Germinal center (tissue), 1 donor: ENCODE data around the gene GAS2L3.
"Not testable (repeated sequence)": the region's sequence is repeated elsewhere in the genome, so short reads cannot be mapped to it uniquely, and the experiment has no call there.

Experiments
- DNase-seq: peaks from one replicate; pipeline ENCODE4 v3.0.0; 2012; ENCODE audit warnings: mixed read lengths, low spot score

Gene GAS2L3

DNA sequence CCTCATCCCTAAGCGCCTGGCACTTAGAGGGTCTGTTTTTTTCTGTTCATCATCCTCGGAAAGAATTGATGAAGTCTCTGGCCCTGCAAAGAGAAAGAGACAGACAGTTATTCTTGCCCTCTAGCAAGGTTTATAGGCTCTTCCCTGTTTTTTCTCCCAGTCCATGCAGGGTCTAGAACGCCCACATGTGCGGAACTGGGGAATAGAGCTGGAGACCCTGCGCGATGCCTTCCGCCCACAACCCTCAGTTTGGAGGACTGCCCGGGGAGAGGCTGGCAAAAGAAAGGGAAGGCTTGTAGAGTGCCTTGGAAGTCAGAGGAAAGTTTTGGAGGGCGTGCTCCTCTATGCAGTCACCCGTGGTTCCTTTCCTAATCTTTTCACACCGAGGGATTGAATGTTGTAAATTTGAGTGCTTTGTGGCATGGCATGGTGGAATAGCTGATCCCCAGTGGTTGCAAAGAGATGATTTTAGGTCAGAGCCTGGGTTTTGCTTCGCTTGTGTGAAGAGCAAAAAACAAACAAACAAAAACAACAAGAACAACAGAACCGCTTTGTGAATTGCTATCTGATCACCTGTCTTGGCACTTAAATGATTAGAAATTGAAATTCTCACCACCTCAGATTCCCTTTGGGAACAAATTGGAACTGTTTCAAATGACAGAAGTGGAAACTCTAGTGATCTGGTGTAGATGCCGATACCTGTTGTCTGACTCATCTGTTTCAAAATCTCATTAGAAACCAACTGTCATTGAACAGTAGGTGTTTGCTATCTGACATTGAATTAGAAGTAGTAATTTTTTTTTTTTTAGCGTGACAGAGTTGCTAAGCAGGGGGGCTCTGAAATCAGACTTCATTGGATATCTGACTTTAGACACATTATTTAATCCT, 947 bp downstream of the GAS2L3 start:
- no peak for DNase-seq

DNA sequence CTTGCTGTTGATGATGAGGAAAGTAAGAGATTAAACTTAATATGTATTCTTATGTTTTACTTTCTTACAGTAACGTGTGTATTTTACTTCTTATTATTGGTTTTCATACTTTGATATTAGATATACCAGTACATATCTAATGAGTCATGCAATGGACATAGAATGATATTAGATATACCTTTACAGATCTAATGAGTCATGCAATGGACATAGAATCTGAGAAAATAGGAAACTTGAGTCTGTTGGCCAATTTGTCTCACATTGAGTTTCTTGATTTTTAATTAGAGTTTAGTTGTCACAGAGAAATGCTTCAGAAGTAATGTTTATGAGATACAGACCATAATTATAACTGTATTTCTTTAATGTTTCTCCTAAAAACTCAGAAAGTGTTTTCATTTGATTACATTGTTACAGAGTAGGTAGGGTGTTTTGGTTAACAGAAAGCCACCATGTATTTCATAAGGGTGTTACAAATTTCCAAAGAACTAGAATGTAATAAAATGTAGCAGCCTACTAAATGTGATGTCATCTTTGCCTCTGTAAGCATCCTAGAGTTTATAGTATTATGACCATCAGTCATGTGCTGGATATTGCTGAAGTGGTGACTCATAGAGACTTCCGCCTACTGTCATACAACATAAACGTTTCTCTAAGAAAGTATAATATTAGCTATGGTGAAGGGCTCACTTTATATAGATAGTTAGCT, 3.0 kb downstream of the GAS2L3 start:
- DNase-seq: no peak

DNA sequence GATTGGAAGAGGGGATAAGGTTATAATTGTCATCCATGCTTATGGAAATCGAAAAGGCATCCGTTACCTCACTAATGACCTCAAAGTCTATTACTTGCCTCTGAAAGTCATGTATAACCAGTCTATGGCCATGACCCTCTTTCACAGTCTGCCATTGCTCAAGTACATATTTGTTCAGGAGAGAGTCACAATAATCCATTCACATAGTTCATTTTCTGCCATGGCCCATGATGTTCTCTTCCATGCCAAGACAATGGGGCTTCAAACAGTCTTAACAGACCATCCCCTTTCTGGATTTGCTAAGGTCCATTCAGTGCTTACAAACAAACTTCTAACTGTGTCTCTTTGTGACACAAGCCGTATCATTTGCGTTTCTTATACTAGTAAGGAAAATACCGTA, 5.4 kb downstream of the GAS2L3 start:
- no peak for DNase-seq

- DNase-seq: no peak
These were observed 6.4 kb downstream of the GAS2L3 start for GRCh38 chr12:100579844-100580243.

DNA sequence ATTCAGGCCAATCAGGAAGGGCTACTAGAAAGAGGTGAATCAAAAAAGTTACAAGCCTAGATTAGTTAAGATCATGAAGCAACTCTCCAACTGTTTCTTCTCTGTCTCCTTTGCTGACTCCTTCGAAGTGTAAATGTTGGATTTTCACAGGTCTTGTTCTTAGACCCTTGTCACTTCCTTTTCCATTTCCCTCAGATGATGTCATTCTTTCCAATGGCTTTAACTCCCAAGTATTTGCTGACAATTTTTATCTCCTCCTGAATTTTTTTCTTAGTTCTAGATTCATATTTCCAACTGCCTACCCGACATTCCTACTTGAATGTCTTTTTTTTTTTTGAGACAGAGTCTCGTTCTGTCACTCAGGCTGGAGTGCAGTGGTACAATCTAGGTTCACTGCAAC, 10.8 kb downstream of the GAS2L3 start:
- no peak for DNase-seq

GRCh38 chr12:100591979-100592378, 18.5 kb downstream of the GAS2L3 start:
- no peak for DNase-seq

GRCh38 chr12:100593490-100593889, 20.0 kb downstream of the GAS2L3 start:
- no peak for DNase-seq

- DNase-seq: no peak
These were observed 28.1 kb downstream of the GAS2L3 start for GRCh38 chr12:100601626-100602025.

GRCh38 chr12:100602997-100603396, 29.5 kb downstream of the GAS2L3 start:
- DNase-seq: not testable (repeated sequence)

- DNase-seq: no peak
These were observed 35.3 kb downstream of the GAS2L3 start for GRCh38 chr12:100608776-100609175.

- DNase-seq: no peak
These were observed 37.4 kb downstream of the GAS2L3 start for GRCh38 chr12:100610666-100611430.

GRCh38 chr12:100612606-100613005, 39.1 kb downstream of the GAS2L3 start:
- DNase-seq: no peak

GRCh38 chr12:100624571-100624970, 51.1 kb downstream of the GAS2L3 start:
- DNase-seq: no peak

GRCh38 chr12:100632445-100632892, 59.0 kb downstream of the GAS2L3 start:
- no peak for DNase-seq

- DNase-seq: not testable (repeated sequence)
These were observed 59.8 kb downstream of the GAS2L3 start for GRCh38 chr12:100633082-100633785.

GRCh38 chr12:100643246-100643645, 69.8 kb downstream of the GAS2L3 start:
- no peak for DNase-seq

GRCh38 chr12:100646896-100647295, 73.4 kb downstream of the GAS2L3 start:
- no peak for DNase-seq

DNA sequence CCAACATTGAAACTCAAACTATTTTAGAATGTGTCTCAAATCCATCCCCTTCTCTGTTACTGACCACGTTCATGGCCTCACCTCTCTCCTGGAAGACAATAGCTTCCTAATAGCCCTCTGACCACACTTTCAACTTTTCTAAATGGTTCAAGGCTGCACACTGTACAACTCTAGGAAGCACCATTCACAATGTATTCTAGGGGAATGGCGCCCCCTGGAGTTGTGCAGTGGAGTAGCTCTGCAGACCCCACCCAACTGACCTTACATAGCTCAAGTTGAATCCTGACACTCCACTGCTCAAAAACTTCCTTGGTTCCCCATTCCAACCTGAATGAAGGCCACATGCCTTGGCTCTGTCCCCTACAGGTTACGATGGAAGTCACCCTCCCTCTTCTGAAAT, 77.6 kb downstream of the GAS2L3 start:
- no peak for DNase-seq

- DNase-seq: no peak
These were observed 78.2 kb downstream of the GAS2L3 start for GRCh38 chr12:100651694-100652093.

GRCh38 chr12:100652488-100652887, 79.0 kb downstream of the GAS2L3 start:
- no peak for DNase-seq

- DNase-seq: no peak
These were observed 82.7 kb downstream of the GAS2L3 start for GRCh38 chr12:100656141-100656540.

DNA sequence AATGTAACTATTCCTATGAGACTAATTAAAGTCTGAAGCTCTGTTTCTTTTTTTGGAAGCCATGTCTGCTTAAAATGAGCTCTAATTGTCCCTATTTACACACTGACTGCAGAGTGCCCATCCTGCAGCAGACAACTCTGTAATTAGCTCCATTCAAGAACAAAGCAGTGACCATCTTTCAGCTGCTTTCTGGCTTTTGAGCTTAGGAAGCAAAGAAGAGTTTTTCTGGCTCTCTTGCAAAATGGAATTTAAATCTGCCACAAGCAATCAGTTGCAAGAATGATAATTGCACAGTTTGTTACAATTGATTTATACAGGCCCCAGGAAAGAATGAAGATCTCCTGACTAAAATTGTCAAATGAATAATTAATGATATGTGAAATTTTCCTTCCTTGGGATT, 83.4 kb downstream of the GAS2L3 start:
- no peak for DNase-seq
